ENCODE results near the gene CD14.
A peak's percentile ranks its signal among the peaks of the same experiment; 100 is the strongest.
"Not testable (repeated sequence)": the region's sequence is repeated elsewhere in the genome, so short reads cannot be mapped to it uniquely, and the experiment has no call there.

CD14 gene

GRCh38 chr5:140672455-140673186 is 39.6 kb upstream of the CD14 start:
- no peak overlapping the region for H3K4me3 ChIP-seq (ENCODE audit: control insufficient read depth, low read depth, low read length)
- no peak for TF ChIP-seq CTCF (IDR thresholded peaks at IDR 0.05; ENCODE audit: control insufficient read depth, insufficient read depth, low read depth, low read length, missing control alignments)
- DNase-seq (ENCODE audit: low read depth), result no peak

GRCh38 chr5:140671472-140672125 is 38.6 kb upstream of the CD14 start:
- H3K4me3 ChIP-seq (ENCODE audit: control insufficient read depth, low read depth, low read length), result no peak overlapping the region
- no peak for TF ChIP-seq CTCF (IDR thresholded peaks at IDR 0.05; ENCODE audit: control insufficient read depth, insufficient read depth, low read depth, low read length, missing control alignments)
- DNase-seq (ENCODE audit: low read depth), result no peak

GRCh38 chr5:140671035-140671434 is 38.1 kb upstream of the CD14 start:
- not testable (repeated sequence) for DNase-seq (ENCODE audit: low read depth)

GRCh38 chr5:140664359-140665119 is 31.6 kb upstream of the CD14 start, which contains the start of gene WDR55:
TSS of gene WDR55 (plus strand) at chr5:140664904. CDS start at chr5:140664913, 9 bp downstream.
- TF ChIP-seq CTCF (IDR thresholded peaks at IDR 0.05; ENCODE audit: control insufficient read depth, insufficient read depth, low read depth, low read length, missing control alignments), result no peak
- peak within 1 kb of the TSS; percentile 91 for H3K4me3 ChIP-seq (ENCODE audit: control insufficient read depth, low read depth, low read length)
- peak; percentile 46 for DNase-seq (ENCODE audit: low read depth)

More at GRCh38 chr5:140671035-140671434, 38.1 kb upstream of the CD14 start:
- not testable (repeated sequence) for H3K4me3 ChIP-seq (ENCODE audit: control insufficient read depth, low read depth, low read length)

GRCh38 chr5:140664030-140664358 is 31.0 kb upstream of the CD14 start:
- DNase-seq (ENCODE audit: low read depth), result no peak
- TF ChIP-seq CTCF (IDR thresholded peaks at IDR 0.05; ENCODE audit: control insufficient read depth, insufficient read depth, low read depth, low read length, missing control alignments), result no peak
- H3K4me3 ChIP-seq (ENCODE audit: control insufficient read depth, low read depth, low read length), result peak overlapping the region; percentile 91

- not testable (repeated sequence) for H3K4me3 ChIP-seq (ENCODE audit: control insufficient read depth, low read depth, low read length); DNase-seq (ENCODE audit: low read depth)
Measured at GRCh38 chr5:140660371-140660770, 27.4 kb upstream of the CD14 start.

- no peak for TF ChIP-seq CTCF (IDR thresholded peaks at IDR 0.05; ENCODE audit: control insufficient read depth, insufficient read depth, low read depth, low read length, missing control alignments)
- no peak for DNase-seq (ENCODE audit: low read depth)
- H3K4me3 ChIP-seq (ENCODE audit: control insufficient read depth, low read depth, low read length), result no peak overlapping the region
Measured at GRCh38 chr5:140658870-140659269, 25.9 kb upstream of the CD14 start.
